Psoas muscle (tissue), 8 donors: ENCODE data around the gene UBE2J2. TPM values are rescaled to one million over a fixed set of nuclear protein-coding genes. Genes with fewer than 3 reads are reported as not detected.

Experiments used
- ATAC-seq, 4 donors: fragments of 200-7000 bp; cut with Tn5 transposase; one replicate each; pipeline ENCODE4 v1.9.1; 2020; ENCODE audit warnings: moderate library complexity in 3 of 4, mild to moderate bottlenecking in 2 of 4
- DNase-seq, 2 donors: peaks; one replicate each; pipeline ENCODE4 v3.0.0-alpha.2; 2020
- H3K27ac ChIP-seq: fragments of 200-600 bp; one replicate; pipeline ENCODE4 v1.8.0; 2022
- H3K27me3 ChIP-seq, 3 donors: fragments of 200-600 bp in 1 of 3; one replicate each; pipeline versions ENCODE4 v1.6.1 to v1.8.0; 2013 to 2022; ENCODE audit warnings: low read length in 2 of 3, mild to moderate bottlenecking in 2 of 3, moderate library complexity in 1 of 3; ENCODE audit not compliant: insufficient read depth in 3 of 3
- H3K36me3 ChIP-seq, 2 donors: fragments of 200-600 bp in 1 of 2; one replicate each; pipeline versions ENCODE4 v1.6.1 to v1.8.0; 2013 to 2022; ENCODE audit warnings: low read depth in 1 of 2, mild to moderate bottlenecking in 1 of 2, moderate library complexity in 1 of 2; ENCODE audit not compliant: insufficient read depth in 1 of 2
- H3K4me1 ChIP-seq: fragments of 200-600 bp; one replicate; pipeline ENCODE4 v1.8.0; 2022
- H3K4me3 ChIP-seq: fragments of 200-600 bp; one replicate; pipeline ENCODE4 v1.8.0; 2022; ENCODE audit warnings: mild to moderate bottlenecking
- H3K9me3 ChIP-seq: fragments of 200-600 bp; one replicate; pipeline ENCODE4 v1.8.0; 2022
- CTCF ChIP-seq: fragments of 200-600 bp; IDR thresholded peaks from one replicate; pipeline ENCODE4 v1.8.0; 2022; ENCODE audit warnings: antibody characterized with exemption
- WGBS, 3 donors: extraction: QIAGEN DNeasy Blood & Tissue Kit; methylation state at CpG; one replicate each; pipeline versions ENCODE4 v1.1.6 to v1.1.7; 2013; 5-methylcytosine and 5-hydroxymethylcytosine counted together
- intact Hi-C, 2 donors: fragments of 100-400 bp; cut with DNase I; formaldehyde crosslinking; loops; one replicate each; pipeline versions ENCODE4 v1.11.0 to v1.14.2; 2022
- polyA plus RNA-seq, 3 donors: library from polyadenylated mRNA; stranded (reverse); fragments of 200-250 nt; gene quantifications; one replicate each; pipeline ENCODE4 v1.2.3, GENCODE V29; 2013
- total RNA-seq, 4 donors: library from RNA; stranded (reverse); fragmentation: NEBNext Ultra II Directional in 2 of 4; extraction: Animal tissue kit (Norgen Biotek cat#: 25700) in 2 of 4; gene quantifications; one replicate each; pipeline versions ENCODE4 v1.2.1 to v1.2.4, GENCODE V29; 2021 to 2023
- donor health status: healthy with polysubstance abuse.
- donor health status: DM: no; HTN: no; CAD: no; lungs with moderate emphysema.
- donor health status: Bipolar disorder and iron deficiency.
- donor health status: healthy.
- donor health status: DM: yes; HTN: yes; CAD: no.
- donor health status: DM: no; HTN: no; CAD: no.
- donor health status: DM: no; HTN: no; CAD: no.
- donor health status: DM: yes; HTN: yes; CAD: no.

The UBE2J2 gene
- total and polyA plus RNA-seq, 7 donors, result 36.8 to 80.9 (median 44.9) TPM

GRCh38 chr1:1232208-1232795 lies 41.4 kb downstream of the UBE2J2 start, which contains the start of gene B3GALT6:
Gene B3GALT6 (plus strand): TSS chr1:1232237. CDS start chr1:1232279, 42 bp downstream.
- ATAC-seq (no peak), DNase-seq (no peak)
- Histone ChIP-seq H3K9me3 (peaks cover 7% of the 10 kb centered on the region), H3K4me1 (peaks cover 24% of the 10 kb centered on the region), H3K36me3 (peaks cover 7 to 18% of the 10 kb centered on the region in 2 donors), H3K4me3 (peak within 1 kb of the TSS; percentile 91), H3K27ac (peak within 1 kb of the TSS; percentile 96), H3K27me3 (peaks cover 0 to under 1% (median 0%) of the 10 kb centered on the region in 3 donors)
- no peak for TF ChIP-seq CTCF
- intact Hi-C loops, result loop anchor here (5.0 kb wide), 1 partner anchor 40 kb away; the partner anchor contains the start of gene UBE2J2 (in 2 of the 2)
- WGBS, 3 donors, result 0 to 12% (median 7%) methylated on average over 39 to 100 of the region's 100 CpGs

GRCh38 chr1:1231400-1232207 lies 42.0 kb downstream of the UBE2J2 start, which contains the start of gene SDF4:
Gene SDF4 (minus strand): TSS chr1:1232001. CDS start chr1:1228772, 3,229 bp downstream.
- H3K4me1 ChIP-seq, result peaks cover 24% of the 10 kb centered on the region
- peak; percentile 97 to 98 for DNase-seq
- WGBS, 3 donors, result 0% methylated on average over 65 to 99 of the region's 99 CpGs
- peak; percentile 95 to 97 (median 96) for ATAC-seq
- H3K36me3 ChIP-seq, result peaks cover 7 to 25% of the 10 kb centered on the region in 2 donors
- H3K27me3 ChIP-seq, result no peaks in the 10 kb centered on the region
- H3K4me3 ChIP-seq, result peak within 1 kb of the TSS; percentile 91
- H3K27ac ChIP-seq, result peak within 1 kb of the TSS; percentile 96
- H3K9me3 ChIP-seq, result peaks cover 7% of the 10 kb centered on the region
- intact Hi-C loops, result loop anchor here (5.0 kb wide), 1 partner anchor 41 kb away; the partner anchor contains the start of gene UBE2J2 (in 2 of the 2)
- no peak for TF ChIP-seq CTCF

- H3K27me3 ChIP-seq, result no peaks in the 10 kb centered on the region
These were observed 42.8 kb downstream of the UBE2J2 start for GRCh38 chr1:1230656-1231399.

More at GRCh38 chr1:1230656-1231399, 42.8 kb downstream of the UBE2J2 start:
- ATAC-seq (peak in 3 of 4 donors; percentile 25 to 47 (median 36)), DNase-seq (no peak)
- TF ChIP-seq CTCF, result peak; percentile 6
- Histone ChIP-seq H3K27ac (peak overlapping the region; percentile 96), H3K36me3 (peaks cover 7 to 28% of the 10 kb centered on the region in 2 donors), H3K9me3 (peaks cover 7% of the 10 kb centered on the region), H3K4me3 (peak overlapping the region; percentile 91), H3K4me1 (peaks cover 24% of the 10 kb centered on the region)
- WGBS, 3 donors, result 9 to 13% (median 10%) methylated on average over 24 of the region's 24 CpGs
- intact Hi-C loops, result loop anchor here (5.0 kb wide), 1 partner anchor 41 kb away; the partner anchor contains the start of gene UBE2J2 (in 2 of the 2)
